NCI-H446 (cell line): ENCODE results near the gene COBL.

Experiments used
- DNase-seq, 2 experiments: peaks; one replicate each; lab custom pipeline; 2025; lab: John Stamatoyannopoulos, UW

Gene COBL

DNA sequence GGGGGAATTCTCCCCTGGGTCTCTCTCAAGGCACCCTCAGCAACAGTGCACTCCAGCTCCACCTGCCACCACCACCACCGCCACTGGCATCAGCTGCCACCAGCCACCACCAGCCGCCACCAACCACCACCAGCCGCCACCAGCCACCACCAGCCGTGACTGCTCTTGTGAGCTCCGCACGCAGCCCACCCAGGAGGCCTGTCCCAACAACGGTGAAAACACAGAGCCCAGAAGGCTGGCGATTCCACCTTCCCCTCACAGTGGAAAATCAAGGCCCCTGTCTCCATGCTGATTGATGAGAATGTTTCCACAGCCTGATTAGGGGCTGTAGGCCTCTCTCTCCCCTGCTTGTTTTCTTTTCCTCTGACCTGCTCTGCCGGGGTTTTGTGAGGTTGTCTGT, 41.1 kb downstream of the COBL start:
- no peak for DNase-seq

DNA sequence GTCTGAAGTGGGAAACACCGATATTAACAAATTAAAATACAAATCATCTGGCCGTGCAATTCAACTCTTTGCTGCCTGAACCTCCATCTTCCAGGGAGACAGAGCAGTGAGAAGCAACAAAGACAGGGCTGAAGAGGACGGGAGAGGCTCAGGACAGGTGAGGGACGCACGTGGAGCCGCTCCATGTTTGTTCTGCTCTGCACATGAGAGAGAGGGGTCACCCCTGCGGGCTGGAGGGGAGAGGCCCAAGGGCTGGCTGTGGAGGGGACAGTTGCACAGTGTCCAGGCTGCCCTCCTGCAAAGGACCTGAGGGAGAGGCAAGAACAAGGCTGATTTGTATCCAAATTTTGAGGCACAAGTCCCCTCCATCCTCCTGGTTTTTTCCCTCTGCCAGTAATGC, 41.7 kb downstream of the COBL start:
- DNase-seq, result no peak

DNA sequence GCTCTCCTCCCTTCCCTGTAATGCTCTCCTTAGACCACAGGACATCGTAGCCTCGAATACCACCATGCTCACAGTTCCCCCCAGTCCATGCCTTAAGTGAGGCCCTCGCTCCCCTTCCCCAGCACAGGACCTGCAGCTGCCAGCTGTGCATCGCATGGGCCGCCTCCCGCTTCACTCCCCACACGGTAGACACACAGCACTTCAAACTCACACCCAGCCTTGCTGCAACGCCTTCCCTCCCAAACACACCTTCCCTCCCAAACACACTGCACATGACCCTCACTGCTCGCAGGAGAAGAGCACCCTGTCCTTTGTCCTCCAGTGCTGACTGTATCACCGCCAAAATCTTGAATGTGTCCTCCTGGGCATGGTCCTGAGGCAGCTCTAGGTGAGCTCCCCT, 42.6 kb downstream of the COBL start:
- no peak for DNase-seq

DNA sequence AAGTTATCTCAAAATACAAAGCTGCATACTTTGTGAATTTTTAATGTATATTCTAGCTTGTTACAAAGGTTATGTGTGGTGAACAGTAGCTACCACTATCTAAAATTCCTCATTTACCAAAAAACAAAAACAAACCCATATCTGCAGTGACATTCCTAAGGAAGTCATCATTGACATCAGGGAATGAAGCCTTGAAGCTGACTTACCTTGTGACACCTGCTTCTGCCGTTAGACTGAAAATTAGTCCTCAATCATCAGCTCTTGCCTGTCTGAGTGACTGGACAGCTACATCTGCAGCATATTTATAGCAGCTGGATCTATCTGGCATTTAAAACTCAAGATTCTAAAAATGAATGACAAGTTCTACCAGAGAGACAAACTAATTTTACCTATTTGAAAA, 43.2 kb downstream of the COBL start:
- DNase-seq, result no peak

DNA sequence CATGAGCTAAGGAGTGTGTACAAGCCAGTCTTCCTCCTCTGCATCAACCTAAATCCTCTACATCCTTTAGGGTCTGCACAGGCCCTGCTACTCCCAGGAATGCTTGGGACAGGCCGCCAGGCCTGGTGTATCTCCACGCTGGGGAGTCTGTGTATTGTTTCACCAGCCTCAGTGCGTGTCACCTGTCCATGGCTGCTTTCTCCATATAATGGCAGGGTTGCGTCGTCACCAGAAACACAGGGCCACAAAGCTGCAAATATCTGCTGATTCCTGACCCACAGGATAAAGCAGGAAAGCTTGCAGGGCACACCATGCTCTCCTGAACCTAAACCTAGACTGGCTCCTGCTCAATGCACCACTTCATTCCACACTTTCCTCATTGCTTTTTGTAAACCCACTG, 45.6 kb downstream of the COBL start:
- no peak for DNase-seq

DNA sequence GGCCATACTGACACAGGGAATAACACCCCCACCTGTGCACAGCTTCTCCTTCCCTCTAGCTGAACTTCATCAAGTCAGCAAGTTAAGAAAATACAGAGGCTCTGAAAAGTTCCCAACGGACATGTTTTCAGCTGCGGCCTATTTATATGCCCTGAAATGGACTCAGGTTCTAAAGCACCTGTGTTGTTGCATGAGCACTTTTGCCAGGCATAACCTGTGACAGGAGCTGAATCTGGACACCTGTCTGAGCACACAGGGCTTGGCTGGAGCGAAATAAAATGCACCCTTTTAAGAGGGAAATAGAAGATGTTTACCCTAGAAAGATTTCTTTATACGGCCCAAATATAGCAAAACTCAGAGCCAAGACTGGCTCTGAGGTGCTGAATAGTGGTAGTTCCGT, 46.7 kb downstream of the COBL start:
- DNase-seq, result no peak

DNA sequence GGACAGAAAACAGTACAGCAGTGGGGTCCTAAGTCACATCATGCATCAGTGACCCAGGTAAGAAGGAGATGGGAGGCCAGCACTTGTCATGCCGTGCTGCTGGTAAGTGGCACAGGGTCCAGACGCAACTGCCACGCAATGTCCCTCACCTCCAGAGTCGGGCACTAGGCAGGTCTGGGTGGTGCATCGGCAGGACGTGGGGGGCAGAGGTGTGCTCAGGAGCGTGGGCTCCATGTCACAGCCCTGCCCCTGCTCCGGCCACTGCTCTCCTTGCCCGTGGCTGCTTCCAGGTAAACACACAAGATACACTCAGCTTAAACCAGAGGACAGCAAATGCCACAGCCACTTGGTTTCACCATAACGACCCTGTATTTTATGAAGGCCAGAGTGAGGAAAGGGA, 47.3 kb downstream of the COBL start:
- no peak for DNase-seq

DNA sequence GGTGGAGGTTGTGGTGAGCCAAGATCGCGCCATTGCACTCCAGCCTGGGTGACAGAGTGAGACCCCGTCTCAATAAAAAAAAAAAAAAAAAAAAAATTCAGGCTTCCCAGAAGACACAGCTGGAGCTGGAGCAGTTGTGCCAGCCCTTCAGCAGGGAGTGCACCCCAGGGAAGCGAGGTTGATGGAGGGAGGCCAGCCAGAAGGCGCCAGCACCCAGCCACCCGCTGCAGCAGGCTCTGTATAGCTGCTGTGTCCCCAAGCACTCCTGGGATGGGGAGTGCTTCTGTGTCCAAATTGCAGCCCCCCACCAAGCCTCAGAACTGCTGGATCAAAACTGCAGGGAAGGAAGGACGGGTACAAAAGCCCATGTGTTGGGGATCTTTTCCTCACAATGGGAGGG, 47.8 kb downstream of the COBL start:
- DNase-seq, result no peak

DNA sequence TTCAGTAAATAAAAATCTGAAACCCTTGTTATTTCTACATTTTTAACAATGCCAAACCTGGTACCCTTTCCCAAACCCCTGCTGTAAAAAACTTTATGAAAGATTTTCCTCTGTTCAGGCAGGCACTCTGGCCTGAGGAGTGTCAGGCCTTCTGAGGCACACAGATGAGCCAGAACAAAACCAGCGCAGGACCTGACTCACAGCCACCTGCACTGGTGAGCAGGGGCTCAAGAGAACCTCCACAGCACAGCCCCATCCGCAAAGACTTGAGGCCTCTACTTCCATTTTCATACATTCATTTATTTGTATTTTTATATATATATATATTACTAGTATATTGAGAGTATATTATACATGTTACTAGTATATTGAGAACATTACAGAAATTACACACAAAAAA, 49.4 kb downstream of the COBL start:
- DNase-seq, result no peak

DNA sequence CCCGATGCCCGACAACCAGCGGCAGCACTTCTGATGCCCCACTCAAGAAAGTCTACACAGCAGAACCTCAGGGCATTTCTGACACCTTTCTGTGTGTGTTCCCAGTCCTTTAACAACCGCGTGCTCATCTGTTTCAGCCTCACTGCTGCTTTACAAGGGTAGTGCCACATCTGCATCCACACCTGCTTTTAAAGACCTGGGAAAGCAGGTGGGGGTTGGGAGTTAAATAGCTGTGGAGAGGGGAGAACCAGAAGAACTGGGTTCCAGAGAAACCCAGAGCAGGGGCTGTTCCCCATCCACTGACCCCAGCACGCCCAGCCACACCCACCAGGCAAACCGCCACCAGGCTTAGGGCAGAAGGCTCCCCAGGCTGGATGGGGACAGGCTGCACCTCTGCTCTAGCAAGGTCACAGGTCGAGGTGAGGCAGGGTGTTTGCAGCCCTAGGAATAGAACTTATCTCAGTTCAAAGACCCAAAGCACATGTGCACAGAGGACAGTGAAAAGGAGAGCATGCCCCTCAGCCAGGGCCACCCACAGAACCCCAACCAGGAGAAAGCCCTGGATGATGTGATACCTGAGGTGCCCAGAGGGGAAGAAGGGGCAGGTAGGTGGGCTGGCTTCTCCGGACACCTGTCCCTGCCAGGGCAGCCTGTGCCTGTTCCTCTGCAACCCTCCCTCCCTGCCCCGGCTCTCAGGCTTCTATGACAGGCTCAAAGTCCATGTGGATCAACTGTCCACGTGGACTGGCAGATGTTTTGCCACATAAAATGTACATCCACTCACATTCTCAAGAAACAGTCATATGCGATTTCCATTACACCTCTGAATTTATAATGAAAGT, 51.3 kb downstream of the COBL start:
- no peak for DNase-seq

DNA sequence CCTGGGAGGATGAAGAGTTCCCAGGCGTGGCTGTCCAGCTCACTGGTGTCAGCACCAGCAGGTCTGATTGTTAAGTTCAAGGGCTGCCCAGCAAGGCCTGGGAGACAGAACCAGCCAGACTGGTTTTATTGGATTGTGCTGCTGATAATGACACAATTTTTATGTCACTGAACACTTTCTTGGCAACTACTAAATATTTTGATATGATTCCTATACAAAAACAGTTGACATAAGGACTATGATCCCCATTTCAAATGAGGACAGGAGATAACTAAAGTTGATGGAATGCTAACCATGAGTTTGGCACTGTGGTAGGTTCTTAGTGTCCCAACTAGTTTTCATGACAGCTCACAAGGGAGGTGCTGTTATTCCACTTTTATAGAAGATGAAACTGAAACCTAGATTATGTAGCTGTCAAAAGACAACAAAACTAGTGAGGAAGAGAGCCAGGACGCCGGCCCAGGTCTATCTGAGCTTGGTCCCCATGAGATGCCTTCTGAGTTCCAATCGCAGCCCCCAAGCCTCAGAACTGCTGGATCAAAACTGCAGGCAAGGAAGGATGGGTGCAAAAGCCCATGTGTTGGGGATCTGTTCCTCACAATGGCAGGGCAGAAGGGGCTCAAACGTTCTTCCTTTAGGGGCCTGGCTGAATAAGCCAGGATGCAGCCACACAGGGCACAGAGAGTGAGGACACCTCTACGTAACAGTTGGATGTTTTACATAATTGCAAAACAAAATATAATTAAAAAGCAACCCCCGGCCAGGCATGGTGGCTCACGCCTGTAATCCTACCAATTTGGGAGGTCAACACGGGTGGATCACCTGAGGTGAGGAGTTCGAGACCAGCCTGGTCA, 52.8 kb downstream of the COBL start:
- DNase-seq, result no peak

DNA sequence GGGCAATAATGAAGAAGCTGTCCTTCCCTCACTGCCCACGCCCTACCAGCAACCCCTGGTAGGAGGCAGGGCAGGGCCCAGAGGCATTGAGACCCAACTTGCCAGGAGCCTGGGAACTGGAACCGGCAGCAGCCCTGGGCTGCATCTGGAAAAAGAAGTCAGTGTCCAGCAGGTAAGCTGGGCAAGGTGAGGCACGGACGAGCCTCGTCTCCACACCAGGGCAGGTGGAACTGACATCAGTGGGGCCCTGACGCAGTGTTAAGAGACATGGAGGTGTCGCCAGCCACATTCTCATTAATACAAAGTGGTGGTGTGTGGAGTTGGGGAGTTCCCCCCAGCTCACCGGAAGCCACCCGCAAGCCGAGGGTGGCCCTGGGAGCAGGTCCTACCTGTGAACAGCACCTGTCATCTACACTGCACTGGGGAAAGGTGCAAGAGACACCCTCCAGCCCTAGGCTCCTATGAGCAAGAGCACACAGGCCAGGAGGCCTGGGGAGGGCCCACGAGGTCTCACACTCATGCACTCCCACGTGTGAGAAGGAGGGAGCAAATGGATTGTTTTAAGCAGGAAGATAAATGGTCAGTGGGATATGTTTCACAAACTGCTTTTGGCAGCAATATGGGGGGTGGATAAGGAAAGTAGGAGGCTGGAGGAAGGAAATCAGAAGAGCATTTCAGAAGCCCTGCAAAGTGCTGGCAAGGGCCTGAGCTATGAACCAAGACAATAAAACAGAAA, 53.6 kb downstream of the COBL start:
- no peak for DNase-seq

DNA sequence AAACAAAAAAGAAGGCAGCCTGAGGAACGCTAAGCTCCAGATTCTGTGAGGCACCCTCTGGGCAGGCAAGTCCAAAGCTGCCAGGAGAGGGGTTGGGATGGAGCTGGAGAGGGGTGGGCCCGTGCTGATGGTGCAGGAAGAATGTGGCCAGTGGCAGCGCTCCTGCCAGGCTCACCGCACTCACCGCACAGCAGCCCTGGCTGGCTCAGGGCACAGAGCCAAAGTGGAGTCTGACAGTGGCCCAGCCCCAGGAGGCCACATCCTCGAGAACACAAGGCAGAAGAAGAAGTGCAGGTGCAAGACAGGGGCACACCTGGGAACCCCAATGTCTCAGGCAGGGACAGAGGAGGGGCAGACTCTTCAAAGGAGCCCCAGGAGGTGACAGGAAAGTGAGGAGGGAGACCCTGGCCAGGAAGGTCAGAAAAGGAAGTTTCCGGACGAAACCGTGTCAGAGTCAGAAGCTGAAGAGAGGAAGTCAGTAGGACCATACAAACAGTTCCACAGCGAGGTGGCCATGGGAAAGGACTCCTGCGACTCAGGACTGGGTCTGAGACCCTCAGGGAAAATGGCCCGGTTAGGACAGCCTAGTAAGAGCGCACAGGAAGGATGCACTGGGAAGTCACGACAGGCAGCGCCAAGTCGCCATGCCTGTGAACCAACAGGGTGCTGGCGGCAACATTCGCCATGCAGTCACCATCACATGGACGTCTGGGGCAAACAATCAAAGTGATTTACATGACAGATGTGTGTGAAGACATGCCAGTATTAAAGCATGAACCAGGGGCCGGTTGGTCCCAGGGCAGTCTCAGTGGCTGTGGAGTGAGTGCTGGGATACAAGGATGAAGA, 54.4 kb downstream of the COBL start:
- DNase-seq, result no peak

DNA sequence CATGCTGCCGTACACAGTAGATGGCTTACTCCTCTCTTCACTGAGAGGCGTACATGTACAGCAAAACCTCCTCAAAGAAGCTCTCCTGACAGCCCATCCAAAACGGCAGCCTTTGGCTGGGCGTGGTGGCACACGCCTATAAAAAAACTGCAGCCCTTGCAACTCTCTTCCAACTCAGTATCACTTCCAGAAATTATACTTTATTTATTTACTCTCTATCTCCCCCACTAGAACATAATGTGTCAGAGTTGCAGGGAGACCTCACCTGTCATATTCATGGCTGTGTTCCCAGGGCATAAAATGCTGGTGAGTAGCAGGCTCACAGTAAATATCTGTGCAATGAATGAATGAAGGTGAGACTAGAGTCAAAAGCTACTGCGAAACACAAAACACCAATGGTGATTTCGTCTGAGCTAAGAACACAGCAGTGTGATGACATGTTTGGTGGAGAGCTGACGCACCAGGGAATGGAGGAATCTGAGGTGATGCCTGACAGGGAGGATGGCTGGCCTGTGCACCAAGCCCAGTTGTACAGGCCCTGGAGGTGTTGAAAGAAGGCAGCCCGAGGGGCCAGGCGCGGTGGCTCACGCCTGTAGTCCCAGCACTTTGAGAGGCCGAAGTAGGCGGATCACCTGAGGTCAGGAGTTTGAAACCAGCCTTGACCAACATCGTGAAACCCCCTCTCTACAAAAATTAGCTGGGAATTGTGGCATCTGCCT, 55.3 kb downstream of the COBL start:
- no peak for DNase-seq

DNA sequence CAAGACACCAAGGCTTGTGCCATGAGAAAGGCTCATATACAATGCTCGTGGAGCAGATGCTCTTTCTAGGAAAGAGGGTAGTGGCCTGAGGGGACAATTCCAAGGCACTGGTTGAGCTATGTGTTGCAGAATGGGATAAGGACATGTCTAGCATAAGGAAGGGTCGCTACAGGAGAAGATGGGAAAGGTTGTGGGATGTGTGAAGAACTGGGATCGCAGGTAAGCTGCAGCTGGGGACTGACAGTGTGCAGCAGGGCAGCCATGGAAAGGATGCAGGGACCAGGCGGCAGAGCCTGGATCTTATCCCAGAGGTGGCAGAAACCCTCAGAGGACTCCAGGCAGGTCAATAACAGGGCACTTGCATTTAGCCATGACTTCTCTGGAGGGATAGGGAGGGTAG, 56.1 kb downstream of the COBL start:
- no peak for DNase-seq

DNA sequence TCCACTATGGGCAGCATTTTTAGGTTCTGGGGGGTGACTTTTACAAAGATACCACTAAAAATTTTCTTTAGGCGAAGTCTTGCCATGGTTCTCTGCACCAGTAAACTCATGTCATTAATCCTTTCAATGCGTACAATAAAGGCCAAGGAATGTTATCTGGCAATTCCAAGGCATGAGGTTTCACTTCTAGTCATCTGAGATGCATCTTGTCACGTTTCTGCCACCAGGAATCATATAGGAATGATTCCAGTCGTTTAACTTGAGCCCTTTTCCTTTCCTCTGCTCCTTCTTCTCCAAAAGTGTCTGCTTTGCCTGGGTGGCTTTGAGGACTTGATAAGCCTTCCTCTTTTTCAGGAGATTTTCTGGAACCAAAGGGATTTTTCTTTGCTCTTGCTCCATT, 56.8 kb downstream of the COBL start:
- no peak for DNase-seq

DNA sequence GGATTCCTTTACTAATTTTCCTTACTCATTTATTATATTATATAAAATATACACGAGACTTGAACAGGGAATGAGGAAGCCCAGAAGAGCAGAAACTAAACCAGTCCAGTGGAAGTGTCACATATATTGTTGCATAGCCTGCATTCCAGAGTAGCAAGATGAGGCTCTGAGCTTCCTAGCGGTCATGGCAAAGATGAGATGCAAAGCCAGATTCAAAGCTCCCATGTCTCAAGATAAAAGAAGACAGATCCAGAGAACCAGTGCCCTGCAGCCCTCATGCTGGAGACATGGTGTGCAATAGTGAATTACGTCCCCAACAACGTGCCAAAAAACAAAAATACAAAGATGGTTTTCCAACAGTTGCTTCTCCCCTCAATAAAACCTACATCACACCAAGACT, 59.7 kb downstream of the COBL start:
- no peak for DNase-seq

DNA sequence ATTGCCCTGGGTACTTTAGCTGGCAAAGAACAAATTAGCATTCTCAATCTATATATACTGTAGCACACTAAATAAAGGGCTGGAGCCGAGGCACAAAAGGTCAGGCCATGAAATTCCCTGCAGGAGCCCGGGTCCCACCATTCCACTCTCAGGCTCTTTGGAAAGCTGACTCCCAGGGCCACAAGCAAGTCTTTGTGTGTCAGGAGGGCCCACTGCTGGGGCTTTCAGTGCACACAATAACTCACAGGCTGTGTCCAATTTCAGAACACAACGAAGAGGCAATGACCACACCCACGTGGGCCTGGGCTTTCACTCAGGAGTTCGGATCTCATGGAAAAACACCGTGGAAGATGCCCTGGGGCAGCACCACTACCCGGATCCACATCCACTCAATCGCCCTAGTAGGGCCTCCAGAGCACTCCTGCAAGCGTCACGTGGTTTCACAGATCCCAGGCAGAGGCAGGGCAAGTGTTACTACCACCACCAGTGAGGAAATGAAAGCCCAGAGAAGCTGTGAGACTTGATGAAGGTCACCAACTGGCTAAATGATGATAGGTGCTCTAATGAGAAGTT, 60.3 kb downstream of the COBL start:
- DNase-seq, result no peak

DNA sequence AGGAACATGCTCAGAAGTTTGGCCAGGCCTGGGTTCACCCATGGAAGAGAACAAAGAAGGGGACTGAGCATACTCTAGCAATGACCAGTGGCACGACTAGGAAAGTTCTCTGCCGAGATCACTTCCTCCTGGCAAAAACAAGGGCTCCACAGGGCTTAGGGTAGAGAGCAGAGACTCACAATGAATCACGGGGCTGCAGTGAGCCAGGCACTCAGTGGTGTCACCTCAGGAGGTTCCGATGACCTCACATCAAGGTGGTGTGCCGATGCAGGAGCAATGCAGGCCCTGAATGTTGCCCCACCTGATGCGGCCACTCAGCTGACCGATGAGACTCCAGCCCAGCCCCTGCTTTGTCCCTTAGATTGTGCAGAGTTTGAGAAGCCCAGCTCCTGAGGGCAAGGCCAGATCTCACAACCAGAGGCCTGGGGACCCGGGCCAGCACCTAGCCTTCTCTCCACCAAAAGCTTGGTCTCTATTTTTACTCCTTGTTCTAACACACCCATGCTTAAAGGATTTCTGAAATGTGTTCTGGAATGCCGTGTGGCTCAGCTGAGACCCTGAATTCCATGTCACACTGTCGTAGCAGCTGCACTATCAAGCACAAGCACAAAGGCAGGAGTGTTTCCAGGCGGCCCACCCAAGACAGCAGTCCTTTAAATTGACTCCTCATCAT, 60.9 kb downstream of the COBL start:
- no peak for DNase-seq

DNA sequence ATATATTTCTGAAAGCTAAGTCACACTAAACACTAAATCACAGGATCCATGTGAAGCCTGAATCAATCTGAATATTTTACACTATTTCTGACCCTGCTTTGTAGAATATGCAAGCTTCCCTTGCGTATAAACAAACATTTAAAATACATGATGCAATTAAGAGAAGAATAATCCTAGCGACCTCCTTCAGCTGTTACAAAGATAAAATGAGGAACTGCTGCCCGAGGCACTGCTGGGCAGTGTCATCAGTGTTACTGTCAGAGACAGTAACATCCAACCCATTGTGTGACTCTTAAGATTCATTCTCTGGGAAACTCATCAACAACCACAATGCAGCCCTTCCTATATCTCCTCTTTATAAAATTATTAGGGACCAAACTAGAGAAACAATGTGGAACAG, 61.6 kb downstream of the COBL start:
- DNase-seq, result no peak
